ENCODE results near the gene GCNT4.

DNA sequence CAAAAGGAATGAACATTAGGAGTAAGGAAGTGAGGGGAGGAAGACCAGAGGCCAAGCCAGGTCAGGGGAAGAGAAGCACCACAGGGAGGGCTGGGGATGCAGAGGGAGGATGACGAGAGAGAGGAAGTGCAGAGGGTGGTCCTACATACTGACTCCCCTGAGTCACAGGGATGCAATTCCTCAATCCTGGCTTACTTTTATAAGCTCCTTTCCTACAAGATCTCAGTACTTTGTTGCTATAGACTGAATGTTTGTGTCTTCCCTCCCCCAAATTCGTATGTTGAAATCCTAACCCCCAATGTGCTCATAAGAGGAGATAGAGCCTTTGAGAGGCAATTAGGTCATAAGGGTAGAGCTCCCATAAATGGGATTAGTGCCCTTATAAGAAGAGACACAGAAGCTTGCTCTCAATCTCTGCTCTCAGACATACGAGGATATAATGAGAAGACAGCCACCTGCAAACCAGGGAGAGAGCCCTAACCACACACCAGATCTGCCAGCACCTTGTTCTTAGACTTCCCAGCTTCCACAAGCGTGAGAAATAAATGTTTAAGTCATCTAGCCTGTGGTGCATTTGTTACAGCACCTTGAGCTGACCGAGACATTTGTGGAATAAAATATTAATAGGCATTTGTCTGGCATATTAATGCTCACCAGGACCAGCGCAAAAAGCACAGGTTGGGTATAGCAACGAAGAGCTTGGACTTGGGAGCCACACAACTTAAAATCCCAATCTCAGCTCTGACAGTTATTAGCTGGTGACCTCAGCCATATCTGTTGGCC lies 33.4 kb downstream of the GCNT4 start:
- TF ChIP-seq FOXM1 (IDR thresholded peaks at IDR 0.05; ENCODE audit: borderline replicate concordance): no peak
- no peak for TF ChIP-seq SP1 (IDR thresholded peaks at IDR 0.05)
- no peak for TF ChIP-seq ELF4 (IDR thresholded peaks at IDR 0.05)
- TF ChIP-seq NFRKB (IDR thresholded peaks at IDR 0.05): no peak
- TF ChIP-seq ARNT (IDR thresholded peaks at IDR 0.05): no peak
- no peak for TF ChIP-seq FOXK2 (IDR thresholded peaks at IDR 0.05)
- TF ChIP-seq ZNF384 (IDR thresholded peaks at IDR 0.05): no peak
- TF ChIP-seq, protein P1, sequence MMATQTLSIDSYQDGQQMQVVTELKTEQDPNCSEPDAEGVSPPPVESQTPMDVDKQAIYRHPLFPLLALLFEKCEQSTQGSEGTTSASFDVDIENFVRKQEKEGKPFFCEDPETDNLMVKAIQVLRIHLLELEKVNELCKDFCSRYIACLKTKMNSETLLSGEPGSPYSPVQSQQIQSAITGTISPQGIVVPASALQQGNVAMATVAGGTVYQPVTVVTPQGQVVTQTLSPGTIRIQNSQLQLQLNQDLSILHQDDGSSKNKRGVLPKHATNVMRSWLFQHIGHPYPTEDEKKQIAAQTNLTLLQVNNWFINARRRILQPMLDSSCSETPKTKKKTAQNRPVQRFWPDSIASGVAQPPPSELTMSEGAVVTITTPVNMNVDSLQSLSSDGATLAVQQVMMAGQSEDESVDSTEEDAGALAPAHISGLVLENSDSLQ (IDR thresholded peaks at IDR 0.05): no peak
- no peak for TF ChIP-seq L3MBTL2 (conservative IDR thresholded peaks at IDR 0.05)
- TF ChIP-seq FOXA1 (IDR thresholded peaks at IDR 0.05): no peak
- no peak for TF ChIP-seq BHLHE40 (IDR thresholded peaks at IDR 0.05; ENCODE audit: borderline replicate concordance)

All from HEK293T (cell line).